Upper lobe of left lung (tissue), 6 donors: ENCODE results near the gene TPR. TPM values are rescaled to one million over a fixed set of nuclear protein-coding genes. Genes with fewer than 3 reads are reported as not detected.

Experiments used
- ATAC-seq, 2 donors: fragments of 200-7000 bp; cut with Tn5 transposase; one replicate each; pipeline ENCODE4 v1.9.1; 2022; ENCODE audit warnings: mild to moderate bottlenecking in 2 of 2, moderate library complexity in 2 of 2; ENCODE audit not compliant: low FRiP score in 2 of 2
- DNase-seq, 2 donors: peaks; one replicate each; pipeline ENCODE4 v3.0.0-alpha.2; 2019 to 2020
- H3K27ac ChIP-seq, 4 donors: fragments of 200-600 bp; sonication (generic); one replicate each; pipeline ENCODE4 v1.5.1; 2016 to 2019
- H3K27me3 ChIP-seq, 4 donors: fragments of 200-600 bp; sonication (generic); one replicate each; pipeline ENCODE4 v1.5.1; 2017 to 2019
- H3K36me3 ChIP-seq, 4 donors: fragments of 200-600 bp; sonication (generic); one replicate each; pipeline ENCODE4 v1.5.1; 2016 to 2019
- H3K4me1 ChIP-seq, 4 donors: fragments of 200-600 bp; sonication (generic); one replicate each; pipeline ENCODE4 v1.5.1; 2018 to 2019
- H3K4me3 ChIP-seq, 4 donors: fragments of 200-600 bp; sonication (generic); one replicate each; pipeline ENCODE4 v1.5.1; 2017 to 2019; ENCODE audit warnings: mild to moderate bottlenecking in 2 of 4, moderate library complexity in 1 of 4
- H3K9me3 ChIP-seq, 4 donors: fragments of 200-600 bp; sonication (generic); one replicate each; pipeline ENCODE4 v1.5.1; 2018 to 2019
- CTCF ChIP-seq, 6 experiments: fragments of 450-650 bp in 4 of 6; fragments of 200-600 bp in 2 of 6; sonication (generic) in 2 of 6; IDR thresholded peaks; one replicate each; pipeline ENCODE4 v1.5.1; 2016 to 2019; ENCODE audit warnings: antibody characterized with exemption in 6 of 6
- EP300 ChIP-seq, 4 donors: sonication (generic); formaldehyde crosslinking; IDR thresholded peaks; one replicate each; pipeline ENCODE4 v1.5.1; 2017; ENCODE audit warnings: antibody characterized with exemption in 4 of 4, control low read depth in 2 of 4
- POLR2A ChIP-seq, 4 donors: fragments of 450-650 bp; IDR thresholded peaks; one replicate each; pipeline ENCODE4 v1.5.1; 2016 to 2017; ENCODE audit warnings: antibody characterized with exemption in 4 of 4, mild to moderate bottlenecking in 2 of 4
- POLR2AphosphoS5 ChIP-seq, 2 donors: sonication (generic); formaldehyde crosslinking; IDR thresholded peaks; one replicate each; pipeline ENCODE4 v1.5.1; 2017; ENCODE audit warnings: antibody characterized with exemption in 2 of 2
- WGBS, 2 donors: methylation state at CpG; one replicate each; pipeline ENCODE4 v1.1.5; 2017 to 2018; 5-methylcytosine and 5-hydroxymethylcytosine counted together
- total RNA-seq, 6 donors: library from RNA; depleted of rRNA in 4 of 6; stranded (reverse); fragments of >200 nt in 4 of 6; gene quantifications; one replicate each; pipeline versions ENCODE4 v1.1.0 to v1.2.1, GENCODE V29; 2016 to 2021
- donor health status: DM: no; HTN: no; CAD: no; lungs with moderate emphysema.
- donor health status: DM: no; HTN: yes; CAD: no; lungs with severe emphysema.

The TPR gene
- total RNA-seq, 6 donors from 2014 or later = 42.2 to 132 (median 82.3) TPM

GRCh38 chr1:186303911-186304310 lies 71.1 kb downstream of the TPR start:
- TF ChIP-seq POLR2A (IDR thresholded peaks at IDR 0.05) = no peak
- no peak for TF ChIP-seq CTCF (IDR thresholded peaks at IDR 0.05)
- no peak for TF ChIP-seq POLR2AphosphoS5 (IDR thresholded peaks at IDR 0.05)
- no peak for TF ChIP-seq EP300 (IDR thresholded peaks at IDR 0.05)
- WGBS, 2 donors = 78 to 87% methylated on average over 2 of the region's 2 CpGs
- no peak for ATAC-seq
- Histone ChIP-seq H3K27me3 (no peaks in the 10 kb centered on the region), H3K4me1 (no peaks in the 10 kb centered on the region), H3K36me3 (no peaks in the 10 kb centered on the region), H3K27ac (no peak overlapping the region), H3K9me3 (no peaks in the 10 kb centered on the region), H3K4me3 (no peak overlapping the region)
- no peak for DNase-seq

- Histone ChIP-seq H3K4me3 (no peak overlapping the region), H3K27me3 (no peaks in the 10 kb centered on the region), H3K27ac (no peak overlapping the region), H3K36me3 (no peaks in the 10 kb centered on the region), H3K9me3 (no peaks in the 10 kb centered on the region), H3K4me1 (no peaks in the 10 kb centered on the region)
- no peak for DNase-seq
- TF ChIP-seq EP300 (IDR thresholded peaks at IDR 0.05) (no peak), POLR2A (IDR thresholded peaks at IDR 0.05) (no peak), POLR2AphosphoS5 (IDR thresholded peaks at IDR 0.05) (no peak), CTCF (IDR thresholded peaks at IDR 0.05) (no peak)
- ATAC-seq = no peak
- WGBS, 2 donors = 51 to 54% methylated on average over 3 of the region's 3 CpGs
Measured at GRCh38 chr1:186302381-186302920, 72.6 kb downstream of the TPR start.

GRCh38 chr1:186301448-186301847 lies 73.6 kb downstream of the TPR start:
- 79% methylated on average over 7 of the region's 7 CpGs for WGBS, 2 donors
- TF ChIP-seq POLR2A (IDR thresholded peaks at IDR 0.05) (no peak), POLR2AphosphoS5 (IDR thresholded peaks at IDR 0.05) (no peak), EP300 (IDR thresholded peaks at IDR 0.05) (no peak), CTCF (IDR thresholded peaks at IDR 0.05) (no peak)
- no peak for ATAC-seq

GRCh38 chr1:186300056-186300455 lies 75.0 kb downstream of the TPR start:
- H3K27me3 ChIP-seq = no peaks in the 10 kb centered on the region
- no peak for DNase-seq
- H3K36me3 ChIP-seq = no peaks in the 10 kb centered on the region
- 86 to 96% methylated on average over 2 to 6 of the region's 6 CpGs for WGBS, 2 donors
- no peak overlapping the region for H3K4me3 ChIP-seq
- no peaks in the 10 kb centered on the region for H3K9me3 ChIP-seq
- ATAC-seq = no peak
- no peak overlapping the region for H3K27ac ChIP-seq
- no peak for TF ChIP-seq POLR2A (IDR thresholded peaks at IDR 0.05)
- TF ChIP-seq POLR2AphosphoS5 (IDR thresholded peaks at IDR 0.05) = no peak
- TF ChIP-seq CTCF (IDR thresholded peaks at IDR 0.05) = no peak
- no peak for TF ChIP-seq EP300 (IDR thresholded peaks at IDR 0.05)
- H3K4me1 ChIP-seq = no peaks in the 10 kb centered on the region

More at GRCh38 chr1:186301448-186301847, 73.6 kb downstream of the TPR start:
- Histone ChIP-seq H3K27ac (no peak overlapping the region), H3K4me1 (no peaks in the 10 kb centered on the region), H3K4me3 (no peak overlapping the region), H3K27me3 (no peaks in the 10 kb centered on the region), H3K9me3 (no peaks in the 10 kb centered on the region), H3K36me3 (no peaks in the 10 kb centered on the region)
- no peak for DNase-seq

GRCh38 chr1:186299570-186299969 lies 75.5 kb downstream of the TPR start:
- Histone ChIP-seq H3K9me3 (no peaks in the 10 kb centered on the region), H3K36me3 (no peaks in the 10 kb centered on the region), H3K4me1 (no peaks in the 10 kb centered on the region), H3K4me3 (no peak overlapping the region), H3K27me3 (no peaks in the 10 kb centered on the region), H3K27ac (no peak overlapping the region)
- TF ChIP-seq EP300 (IDR thresholded peaks at IDR 0.05) = no peak
- no peak for TF ChIP-seq POLR2AphosphoS5 (IDR thresholded peaks at IDR 0.05)
- no peak for TF ChIP-seq POLR2A (IDR thresholded peaks at IDR 0.05)
- no peak for TF ChIP-seq CTCF (IDR thresholded peaks at IDR 0.05)
- DNase-seq = no peak
- ATAC-seq = no peak
- WGBS, 2 donors = 83 to 91% methylated on average over 2 of the region's 2 CpGs
